ENCODE data around the gene PCDHA11.
"Not testable (repeated sequence)": the region's sequence is repeated elsewhere in the genome, so short reads cannot be mapped to it uniquely, and the experiment has no call there.

The PCDHA11 gene

DNA sequence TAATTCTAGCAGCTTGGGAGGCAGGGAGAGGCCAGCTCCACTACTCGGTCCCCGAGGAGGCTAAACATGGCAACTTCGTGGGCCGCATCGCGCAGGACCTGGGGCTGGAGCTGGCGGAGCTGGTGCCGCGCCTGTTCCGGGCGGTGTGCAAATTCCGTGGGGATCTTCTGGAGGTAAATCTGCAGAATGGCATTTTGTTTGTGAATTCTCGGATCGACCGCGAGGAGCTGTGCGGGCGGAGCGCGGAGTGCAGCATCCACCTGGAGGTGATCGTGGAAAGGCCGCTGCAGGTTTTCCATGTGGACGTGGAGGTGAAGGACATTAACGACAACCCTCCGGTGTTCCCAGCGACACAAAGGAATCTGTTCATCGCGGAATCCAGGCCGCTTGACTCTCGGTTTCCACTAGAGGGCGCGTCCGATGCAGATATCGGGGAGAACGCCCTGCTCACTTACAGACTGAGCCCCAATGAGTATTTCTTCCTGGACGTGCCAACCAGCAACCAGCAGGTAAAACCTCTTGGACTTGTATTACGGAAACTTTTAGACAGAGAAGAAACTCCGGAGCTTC is 34.2 kb upstream of the PCDHA11 start:
- not testable (repeated sequence) for H3K36me3 ChIP-seq (ENCODE audit: control insufficient read depth in 2 of 2, insufficient read depth in 2 of 2, low read length in 2 of 2); H3K4me1 ChIP-seq (ENCODE audit: control insufficient read depth in 2 of 2, insufficient read depth in 2 of 2, low read length in 2 of 2); H3K9ac ChIP-seq (ENCODE audit: low read depth in 1 of 2, low read length in 2 of 2); H3K27ac ChIP-seq (ENCODE audit: low read depth in 2 of 2, low read length in 2 of 2); H3K27me3 ChIP-seq (ENCODE audit: control insufficient read depth in 2 of 2, insufficient read depth in 2 of 2, low read length in 2 of 2); H3K4me3 ChIP-seq (ENCODE audit: low read length in 2 of 2)
- H3K9me3 ChIP-seq (ENCODE audit: control insufficient read depth in 2 of 2, low read length in 2 of 2): peaks cover 8 to 12% of the 10 kb centered on the region in 2 donors

DNA sequence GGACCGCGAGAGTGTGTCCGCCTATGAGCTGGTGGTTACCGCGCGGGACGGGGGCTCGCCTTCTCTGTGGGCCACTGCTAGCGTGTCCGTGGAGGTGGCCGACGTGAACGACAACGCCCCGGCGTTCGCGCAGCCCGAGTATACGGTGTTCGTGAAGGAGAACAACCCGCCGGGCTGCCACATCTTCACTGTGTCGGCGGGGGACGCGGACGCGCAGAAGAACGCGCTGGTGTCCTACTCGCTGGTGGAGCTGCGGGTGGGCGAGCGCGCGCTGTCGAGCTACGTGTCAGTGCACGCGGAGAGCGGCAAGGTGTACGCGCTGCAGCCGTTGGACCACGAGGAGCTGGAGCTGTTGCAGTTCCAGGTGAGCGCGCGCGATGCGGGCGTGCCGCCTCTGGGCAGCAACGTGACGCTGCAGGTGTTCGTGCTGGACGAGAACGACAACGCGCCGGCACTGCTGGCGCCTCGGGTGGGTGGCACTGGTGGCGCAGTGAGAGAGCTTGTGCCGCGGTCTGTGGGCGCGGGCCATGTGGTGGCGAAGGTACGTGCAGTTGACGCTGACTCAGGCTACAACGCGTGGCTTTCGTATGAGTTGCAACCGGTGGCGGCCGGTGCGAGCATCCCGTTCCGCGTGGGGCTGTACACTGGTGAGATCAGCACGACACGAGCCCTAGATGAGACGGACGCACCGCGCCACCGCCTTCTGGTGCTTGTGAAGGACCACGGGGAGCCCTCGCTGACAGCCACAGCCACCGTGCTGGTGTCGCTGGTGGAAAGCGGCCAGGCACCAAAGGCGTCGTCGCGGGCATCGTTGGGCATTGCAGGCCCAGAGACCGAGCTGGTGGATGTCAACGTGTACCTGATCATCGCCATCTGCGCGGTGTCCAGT is 32.9 kb upstream of the PCDHA11 start:
- H3K4me3 ChIP-seq (ENCODE audit: low read length in 2 of 2): no peak overlapping the region
- no peak overlapping the region for H3K27ac ChIP-seq (ENCODE audit: low read depth in 2 of 2, low read length in 2 of 2)
- H3K36me3 ChIP-seq (ENCODE audit: control insufficient read depth in 2 of 2, insufficient read depth in 2 of 2, low read length in 2 of 2): no peaks in the 10 kb centered on the region
- no peaks in the 10 kb centered on the region for H3K4me1 ChIP-seq (ENCODE audit: control insufficient read depth in 2 of 2, insufficient read depth in 2 of 2, low read length in 2 of 2)
- no peaks in the 10 kb centered on the region for H3K27me3 ChIP-seq (ENCODE audit: control insufficient read depth in 2 of 2, insufficient read depth in 2 of 2, low read length in 2 of 2)
- peaks cover 8 to 12% of the 10 kb centered on the region in 2 donors for H3K9me3 ChIP-seq (ENCODE audit: control insufficient read depth in 2 of 2, low read length in 2 of 2)
- no peak overlapping the region for H3K9ac ChIP-seq (ENCODE audit: low read depth in 1 of 2, low read length in 2 of 2)

DNA sequence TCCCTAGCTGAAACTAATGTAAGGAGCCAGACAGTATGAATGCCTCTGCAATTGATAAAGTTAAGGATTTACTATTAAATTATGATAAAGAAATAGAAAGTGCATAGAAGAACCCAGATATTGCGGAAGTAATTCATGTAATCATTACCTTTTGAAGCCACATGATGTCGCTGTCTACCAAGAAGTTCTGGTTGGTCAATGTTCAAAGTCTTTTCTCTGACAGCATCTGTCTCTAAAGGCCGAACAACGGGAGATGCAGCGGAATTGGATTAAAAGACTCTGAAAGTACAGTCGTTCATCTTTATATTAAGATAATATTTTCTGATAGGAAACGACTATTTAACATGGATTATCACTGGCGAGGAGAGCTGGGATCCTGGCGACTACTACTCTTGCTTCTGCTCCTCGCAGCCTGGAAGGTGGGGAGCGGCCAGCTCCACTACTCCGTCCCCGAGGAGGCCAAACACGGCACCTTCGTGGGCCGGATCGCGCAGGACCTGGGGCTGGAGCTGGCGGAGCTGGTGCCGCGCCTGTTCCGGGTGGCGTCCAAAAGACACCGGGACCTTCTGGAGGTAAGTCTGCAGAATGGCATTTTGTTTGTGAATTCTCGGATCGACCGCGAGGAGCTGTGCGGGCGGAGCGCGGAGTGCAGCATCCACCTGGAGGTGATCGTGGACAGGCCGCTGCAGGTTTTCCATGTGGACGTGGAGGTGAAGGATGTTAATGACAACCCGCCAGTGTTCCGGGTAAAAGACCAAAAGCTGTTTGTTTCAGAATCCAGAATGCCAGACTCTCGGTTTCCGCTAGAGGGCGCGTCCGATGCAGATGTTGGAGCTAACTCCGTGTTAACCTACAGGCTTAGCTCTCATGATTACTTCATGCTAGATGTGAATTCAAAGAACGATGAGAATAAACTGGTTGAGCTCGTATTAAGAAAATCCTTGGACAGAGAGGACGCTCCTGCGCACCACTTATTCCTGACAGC is 27.5 kb upstream of the PCDHA11 start, which contains the start of gene PCDHA8:
Gene PCDHA8 (plus strand): TSS at position 210 of the 985 bp plus-strand sequence. CDS start 135 bp downstream, at position 345.
- Histone ChIP-seq H3K9me3 (ENCODE audit: control insufficient read depth in 2 of 2, low read length in 2 of 2) (peaks cover 3 to 7% of the 10 kb centered on the region in 2 donors), H3K4me3 (ENCODE audit: low read length in 2 of 2) (no peak within 1 kb of the TSS), H3K27ac (ENCODE audit: low read depth in 2 of 2, low read length in 2 of 2) (no peak within 1 kb of the TSS), H3K4me1 (ENCODE audit: control insufficient read depth in 2 of 2, insufficient read depth in 2 of 2, low read length in 2 of 2) (no peaks in the 10 kb centered on the region), H3K27me3 (ENCODE audit: control insufficient read depth in 2 of 2, insufficient read depth in 2 of 2, low read length in 2 of 2) (no peaks in the 10 kb centered on the region), H3K9ac (ENCODE audit: low read depth in 1 of 2, low read length in 2 of 2) (no peak within 1 kb of the TSS), H3K36me3 (ENCODE audit: control insufficient read depth in 2 of 2, insufficient read depth in 2 of 2, low read length in 2 of 2) (no peaks in the 10 kb centered on the region)

DNA sequence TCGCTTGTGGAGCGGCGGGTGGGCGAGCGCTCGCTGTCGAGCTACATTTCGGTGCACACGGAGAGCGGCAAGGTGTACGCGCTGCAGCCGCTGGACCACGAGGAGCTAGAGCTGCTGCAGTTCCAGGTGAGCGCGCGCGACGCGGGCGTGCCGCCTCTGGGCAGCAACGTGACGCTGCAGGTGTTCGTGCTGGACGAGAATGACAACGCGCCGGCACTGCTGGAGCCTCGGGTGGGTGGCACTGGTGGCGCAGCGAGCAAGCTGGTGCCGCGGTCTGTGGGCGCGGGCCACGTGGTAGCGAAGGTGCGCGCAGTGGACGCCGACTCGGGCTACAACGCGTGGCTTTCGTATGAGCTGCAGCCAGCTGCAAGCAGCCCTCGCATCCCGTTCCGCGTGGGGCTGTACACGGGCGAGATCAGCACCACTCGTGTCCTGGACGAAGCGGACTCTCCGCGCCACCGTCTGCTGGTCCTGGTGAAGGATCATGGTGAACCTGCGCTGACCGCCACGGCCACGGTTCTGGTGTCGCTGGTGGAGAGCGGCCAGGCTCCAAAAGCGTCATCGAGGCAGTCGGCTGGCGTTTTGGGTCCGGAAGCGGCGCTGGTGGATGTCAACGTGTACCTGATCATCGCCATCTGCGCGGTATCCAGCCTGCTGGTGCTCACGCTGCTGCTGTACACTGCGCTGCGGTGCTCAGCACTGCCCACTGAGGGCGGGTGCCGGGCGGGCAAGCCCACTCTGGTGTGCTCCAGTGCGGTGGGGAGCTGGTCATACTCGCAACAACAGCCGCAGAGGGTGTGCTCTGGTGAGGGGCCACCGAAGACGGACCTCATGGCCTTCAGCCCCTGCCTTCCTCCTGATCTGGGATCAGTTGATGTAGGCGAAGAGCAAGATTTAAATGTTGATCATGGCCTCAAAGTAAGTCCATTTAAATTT is 25.7 kb upstream of the PCDHA11 start:
- peaks cover 0 to 6% of the 10 kb centered on the region in 2 donors for H3K9me3 ChIP-seq (ENCODE audit: control insufficient read depth in 2 of 2, low read length in 2 of 2)
- H3K9ac ChIP-seq (ENCODE audit: low read depth in 1 of 2, low read length in 2 of 2): no peak overlapping the region
- no peaks in the 10 kb centered on the region for H3K27me3 ChIP-seq (ENCODE audit: control insufficient read depth in 2 of 2, insufficient read depth in 2 of 2, low read length in 2 of 2)
- no peak overlapping the region for H3K4me3 ChIP-seq (ENCODE audit: low read length in 2 of 2)
- no peak overlapping the region for H3K27ac ChIP-seq (ENCODE audit: low read depth in 2 of 2, low read length in 2 of 2)
- H3K36me3 ChIP-seq (ENCODE audit: control insufficient read depth in 2 of 2, insufficient read depth in 2 of 2, low read length in 2 of 2): no peaks in the 10 kb centered on the region
- no peaks in the 10 kb centered on the region for H3K4me1 ChIP-seq (ENCODE audit: control insufficient read depth in 2 of 2, insufficient read depth in 2 of 2, low read length in 2 of 2)

DNA sequence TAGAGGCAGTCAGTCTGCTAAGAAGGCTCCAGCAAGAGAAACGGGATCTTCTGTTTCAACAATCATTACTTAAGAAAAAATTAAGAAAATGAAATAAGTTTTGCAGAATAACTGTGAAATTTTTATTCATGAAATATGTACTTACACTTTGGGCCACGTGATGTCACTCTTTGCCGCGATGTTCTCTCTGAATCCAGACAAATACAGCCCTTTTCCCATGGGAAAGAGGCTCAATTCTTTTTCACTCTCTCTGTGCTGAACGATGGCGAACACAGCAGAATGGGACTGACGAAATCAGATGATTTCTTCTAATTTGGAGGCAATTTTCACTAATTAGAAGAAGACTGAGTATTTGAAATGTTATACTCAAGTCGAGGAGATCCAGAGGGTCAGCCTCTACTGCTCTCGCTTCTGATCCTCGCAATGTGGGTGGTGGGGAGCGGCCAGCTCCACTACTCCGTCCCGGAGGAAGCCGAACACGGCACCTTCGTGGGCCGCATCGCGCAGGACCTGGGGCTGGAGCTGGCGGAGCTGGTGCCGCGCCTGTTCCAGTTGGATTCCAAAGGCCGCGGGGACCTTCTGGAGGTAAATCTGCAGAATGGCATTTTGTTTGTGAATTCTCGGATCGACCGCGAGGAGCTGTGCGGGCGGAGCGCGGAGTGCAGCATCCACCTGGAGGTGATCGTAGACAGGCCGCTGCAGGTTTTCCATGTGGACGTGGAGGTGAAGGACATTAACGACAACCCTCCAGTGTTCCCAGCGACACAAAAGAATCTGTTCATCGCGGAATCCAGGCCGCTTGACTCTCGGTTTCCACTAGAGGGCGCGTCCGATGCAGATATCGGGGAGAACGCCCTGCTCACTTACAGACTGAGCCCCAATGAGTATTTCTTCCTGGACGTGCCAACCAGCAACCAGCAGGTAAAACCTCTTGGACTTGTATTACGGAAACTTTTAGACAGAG is 20.3 kb upstream of the PCDHA11 start, which contains the start of gene PCDHA9:
Gene PCDHA9 (plus strand): TSS at position 244 of the 964 bp plus-strand sequence. CDS start 114 bp downstream, at position 358.
- not testable (repeated sequence) for H3K36me3 ChIP-seq (ENCODE audit: control insufficient read depth in 2 of 2, insufficient read depth in 2 of 2, low read length in 2 of 2); H3K27me3 ChIP-seq (ENCODE audit: control insufficient read depth in 2 of 2, insufficient read depth in 2 of 2, low read length in 2 of 2); H3K27ac ChIP-seq (ENCODE audit: low read depth in 2 of 2, low read length in 2 of 2); H3K4me3 ChIP-seq (ENCODE audit: low read length in 2 of 2); H3K4me1 ChIP-seq (ENCODE audit: control insufficient read depth in 2 of 2, insufficient read depth in 2 of 2, low read length in 2 of 2); H3K9ac ChIP-seq (ENCODE audit: low read depth in 1 of 2, low read length in 2 of 2)
- H3K9me3 ChIP-seq (ENCODE audit: control insufficient read depth in 2 of 2, low read length in 2 of 2): peaks cover 0 to 11% of the 10 kb centered on the region in 2 donors

DNA sequence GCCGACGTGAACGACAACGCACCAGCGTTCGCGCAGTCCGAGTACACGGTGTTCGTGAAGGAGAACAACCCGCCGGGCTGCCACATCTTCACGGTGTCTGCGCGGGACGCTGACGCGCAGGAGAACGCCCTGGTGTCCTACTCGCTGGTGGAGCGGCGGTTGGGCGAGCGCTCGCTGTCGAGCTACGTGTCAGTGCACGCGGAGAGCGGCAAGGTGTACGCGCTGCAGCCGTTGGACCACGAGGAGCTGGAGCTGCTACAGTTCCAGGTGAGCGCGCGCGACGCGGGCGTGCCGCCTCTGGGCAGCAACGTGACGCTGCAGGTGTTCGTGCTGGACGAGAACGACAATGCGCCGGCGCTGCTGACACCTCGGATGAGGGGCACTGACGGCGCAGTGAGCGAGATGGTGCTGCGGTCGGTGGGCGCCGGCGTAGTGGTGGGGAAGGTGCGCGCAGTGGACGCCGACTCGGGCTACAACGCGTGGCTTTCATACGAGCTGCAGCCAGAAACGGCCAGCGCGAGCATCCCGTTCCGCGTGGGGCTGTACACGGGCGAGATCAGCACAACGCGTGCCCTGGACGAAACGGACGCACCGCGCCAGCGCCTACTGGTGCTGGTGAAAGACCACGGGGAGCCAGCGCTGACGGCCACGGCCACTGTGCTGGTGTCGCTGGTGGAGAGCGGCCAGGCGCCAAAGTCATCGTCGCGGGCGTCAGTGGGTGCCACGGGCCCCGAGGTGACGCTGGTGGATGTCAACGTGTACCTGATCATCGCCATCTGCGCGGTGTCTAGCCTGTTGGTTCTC is 18.7 kb upstream of the PCDHA11 start:
- H3K4me1 ChIP-seq (ENCODE audit: control insufficient read depth in 2 of 2, insufficient read depth in 2 of 2, low read length in 2 of 2); H3K27ac ChIP-seq (ENCODE audit: low read depth in 2 of 2, low read length in 2 of 2); H3K9ac ChIP-seq (ENCODE audit: low read depth in 1 of 2, low read length in 2 of 2); H3K36me3 ChIP-seq (ENCODE audit: control insufficient read depth in 2 of 2, insufficient read depth in 2 of 2, low read length in 2 of 2); H3K27me3 ChIP-seq (ENCODE audit: control insufficient read depth in 2 of 2, insufficient read depth in 2 of 2, low read length in 2 of 2); H3K4me3 ChIP-seq (ENCODE audit: low read length in 2 of 2): not testable (repeated sequence)
- peaks cover 0 to 11% of the 10 kb centered on the region in 2 donors for H3K9me3 ChIP-seq (ENCODE audit: control insufficient read depth in 2 of 2, low read length in 2 of 2)

DNA sequence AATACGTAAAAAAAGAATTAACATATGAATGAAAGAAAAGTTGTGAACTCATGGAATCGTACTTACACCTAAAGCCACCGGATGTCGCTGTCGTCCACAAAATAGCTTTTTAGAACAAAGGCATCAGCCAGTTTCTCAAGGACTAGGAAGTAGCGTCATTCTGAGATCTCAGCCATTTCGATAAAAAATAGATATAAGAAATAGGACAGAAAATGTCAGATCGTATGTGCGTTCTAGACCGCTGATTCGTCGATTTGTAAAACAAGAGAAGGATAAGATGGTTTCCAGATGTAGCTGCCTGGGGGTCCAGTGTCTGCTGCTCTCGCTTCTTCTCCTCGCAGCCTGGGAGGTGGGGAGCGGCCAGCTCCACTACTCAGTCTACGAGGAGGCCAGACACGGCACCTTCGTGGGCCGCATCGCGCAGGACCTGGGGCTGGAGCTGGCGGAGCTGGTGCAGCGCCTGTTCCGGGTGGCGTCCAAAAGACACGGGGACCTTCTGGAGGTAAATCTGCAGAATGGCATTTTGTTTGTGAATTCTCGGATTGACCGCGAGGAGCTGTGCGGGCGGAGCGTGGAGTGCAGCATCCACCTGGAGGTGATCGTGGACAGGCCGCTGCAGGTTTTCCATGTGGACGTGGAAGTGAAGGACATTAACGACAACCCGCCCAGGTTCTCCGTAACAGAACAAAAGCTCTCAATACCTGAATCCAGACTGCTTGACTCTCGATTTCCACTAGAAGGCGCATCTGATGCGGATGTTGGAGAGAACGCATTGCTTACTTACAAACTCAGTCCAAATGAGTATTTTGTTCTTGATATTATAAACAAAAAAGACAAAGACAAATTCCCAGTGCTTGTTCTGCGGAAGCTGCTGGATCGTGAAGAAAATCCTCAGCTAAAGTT is 12.7 kb upstream of the PCDHA11 start, which contains the start of gene PCDHA10:
Gene PCDHA10 (plus strand): TSS at position 126 of the 903 bp plus-strand sequence. CDS start 152 bp downstream, at position 278.
- no peak within 1 kb of the TSS for H3K4me3 ChIP-seq (ENCODE audit: low read length in 2 of 2)
- H3K9ac ChIP-seq (ENCODE audit: low read depth in 1 of 2, low read length in 2 of 2): no peak within 1 kb of the TSS
- no peaks in the 10 kb centered on the region for H3K27me3 ChIP-seq (ENCODE audit: control insufficient read depth in 2 of 2, insufficient read depth in 2 of 2, low read length in 2 of 2)

More for the DNA sequence above, 12.7 kb upstream of the PCDHA11 start, which contains the start of gene PCDHA10:
- Histone ChIP-seq H3K27ac (ENCODE audit: low read depth in 2 of 2, low read length in 2 of 2) (no peak within 1 kb of the TSS), H3K9me3 (ENCODE audit: control insufficient read depth in 2 of 2, low read length in 2 of 2) (peaks cover 0 to 5% of the 10 kb centered on the region in 2 donors), H3K36me3 (ENCODE audit: control insufficient read depth in 2 of 2, insufficient read depth in 2 of 2, low read length in 2 of 2) (no peaks in the 10 kb centered on the region), H3K4me1 (ENCODE audit: control insufficient read depth in 2 of 2, insufficient read depth in 2 of 2, low read length in 2 of 2) (no peaks in the 10 kb centered on the region)

All from mucosa of rectum (tissue), 2 donors.